ENCODE measurements around the gene PRRG4.
A peak's percentile ranks its signal among the peaks of the same experiment; 100 is the strongest.
"Not testable (repeated sequence)": the region's sequence is repeated elsewhere in the genome, so short reads cannot be mapped to it uniquely, and the experiment has no call there.

PRRG4 gene

DNA sequence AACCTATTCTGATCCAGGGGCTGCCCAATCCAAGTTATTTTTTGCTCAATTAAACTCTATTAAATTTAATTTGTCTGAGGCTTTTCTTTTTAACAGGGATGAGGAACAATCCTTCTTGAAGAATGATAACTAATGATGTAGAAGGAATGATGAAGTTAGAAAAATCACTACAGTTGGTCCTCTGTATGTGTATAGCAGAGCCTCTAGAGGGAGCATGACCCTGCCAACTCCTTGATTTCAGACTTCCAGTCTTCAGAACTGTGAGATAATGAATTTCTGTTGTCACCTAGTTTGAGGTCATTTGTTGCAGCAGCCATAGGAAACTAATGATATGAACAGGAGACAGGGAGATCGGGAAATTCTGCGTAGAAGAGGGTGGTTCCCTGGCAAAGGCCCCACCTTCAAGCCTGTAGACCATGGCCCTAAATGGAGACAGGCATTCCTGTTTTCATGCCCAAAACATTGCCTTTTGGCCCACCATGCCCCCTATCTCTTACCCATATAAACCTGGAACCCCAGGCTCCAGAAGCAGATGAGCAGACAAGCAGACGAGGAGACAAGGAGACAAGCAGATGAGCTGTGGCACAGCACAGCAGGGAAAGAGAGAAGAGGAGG, 55.1 kb downstream of the PRRG4 start:
- ChIA-PET CTCF (interaction anchor here (0.8 to 3.4 kb wide), 9 partner anchors 7 to 243 kb away, joined by 3 to 11 read pairs (median 4); partner anchors contain the start of gene QSER1), POLR2A (no interaction called here)
- no peak for DNase-seq (ENCODE audit: extremely low spot score)
- TF ChIP-seq, protein P1, sequence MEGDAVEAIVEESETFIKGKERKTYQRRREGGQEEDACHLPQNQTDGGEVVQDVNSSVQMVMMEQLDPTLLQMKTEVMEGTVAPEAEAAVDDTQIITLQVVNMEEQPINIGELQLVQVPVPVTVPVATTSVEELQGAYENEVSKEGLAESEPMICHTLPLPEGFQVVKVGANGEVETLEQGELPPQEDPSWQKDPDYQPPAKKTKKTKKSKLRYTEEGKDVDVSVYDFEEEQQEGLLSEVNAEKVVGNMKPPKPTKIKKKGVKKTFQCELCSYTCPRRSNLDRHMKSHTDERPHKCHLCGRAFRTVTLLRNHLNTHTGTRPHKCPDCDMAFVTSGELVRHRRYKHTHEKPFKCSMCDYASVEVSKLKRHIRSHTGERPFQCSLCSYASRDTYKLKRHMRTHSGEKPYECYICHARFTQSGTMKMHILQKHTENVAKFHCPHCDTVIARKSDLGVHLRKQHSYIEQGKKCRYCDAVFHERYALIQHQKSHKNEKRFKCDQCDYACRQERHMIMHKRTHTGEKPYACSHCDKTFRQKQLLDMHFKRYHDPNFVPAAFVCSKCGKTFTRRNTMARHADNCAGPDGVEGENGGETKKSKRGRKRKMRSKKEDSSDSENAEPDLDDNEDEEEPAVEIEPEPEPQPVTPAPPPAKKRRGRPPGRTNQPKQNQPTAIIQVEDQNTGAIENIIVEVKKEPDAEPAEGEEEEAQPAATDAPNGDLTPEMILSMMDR (IDR thresholded peaks at IDR 0.05; ENCODE audit: control extremely low read depth, extremely low read depth, low read depth, missing control alignments): peak; percentile 49

DNA sequence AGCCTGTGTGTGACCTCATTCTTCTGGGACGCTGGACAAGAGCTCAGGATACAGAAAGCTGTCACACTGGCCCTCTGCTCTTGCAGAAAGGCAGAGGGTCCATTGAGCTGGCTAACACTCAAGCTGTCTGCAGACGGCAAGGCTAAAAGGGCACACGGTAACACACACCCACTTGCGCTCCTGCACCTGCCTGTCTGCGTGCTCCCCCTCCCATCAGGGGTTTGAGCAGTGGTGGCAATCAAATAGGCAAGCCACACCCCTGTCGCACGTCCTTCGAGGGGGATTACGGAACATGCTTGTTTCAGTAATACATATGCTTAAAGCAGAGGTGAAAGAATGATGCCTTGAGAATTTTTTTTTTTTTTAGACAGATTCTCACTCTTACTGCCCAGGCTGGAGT, 55.8 kb downstream of the PRRG4 start:
- TF ChIP-seq, protein P1 (IDR thresholded peaks at IDR 0.05; ENCODE audit: control extremely low read depth, extremely low read depth, low read depth, missing control alignments): no peak
- ChIA-PET CTCF (interaction anchor here (0.8 to 3.4 kb wide), 6 partner anchors 10 to 180 kb away, joined by 4 to 11 read pairs (median 4); no protein-coding TSS in a partner anchor), POLR2A (no interaction called here)
- no peak for DNase-seq (ENCODE audit: extremely low spot score)

DNA sequence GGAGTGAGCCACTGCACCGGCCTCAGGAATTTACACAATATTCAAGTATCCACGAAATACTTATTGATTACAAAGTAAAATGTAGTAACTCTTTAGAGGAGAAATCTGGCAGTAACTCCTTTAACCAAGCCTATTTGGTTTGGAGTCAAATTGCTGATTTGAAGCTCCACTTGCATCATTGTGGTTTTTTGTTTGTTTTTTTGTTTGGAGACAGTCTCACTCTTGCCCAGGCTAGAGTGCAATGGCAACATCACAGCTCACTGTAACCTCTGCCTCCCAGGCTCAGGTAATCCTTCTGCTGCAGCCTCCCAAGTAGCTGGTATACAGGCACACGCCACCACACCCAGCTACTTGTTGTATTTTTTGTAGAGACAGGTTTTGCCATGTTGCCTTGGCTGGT, 56.5 kb downstream of the PRRG4 start:
- no peak for DNase-seq (ENCODE audit: extremely low spot score)
- POLR2A ChIA-PET: no interaction called here
- CTCF ChIA-PET: interaction anchor here (0.9 to 3.4 kb wide), 7 partner anchors 9 to 179 kb away, joined by 3 to 11 read pairs (median 4); no protein-coding TSS in a partner anchor
- TF ChIP-seq, protein P1 (IDR thresholded peaks at IDR 0.05; ENCODE audit: control extremely low read depth, extremely low read depth, low read depth, missing control alignments): no peak

DNA sequence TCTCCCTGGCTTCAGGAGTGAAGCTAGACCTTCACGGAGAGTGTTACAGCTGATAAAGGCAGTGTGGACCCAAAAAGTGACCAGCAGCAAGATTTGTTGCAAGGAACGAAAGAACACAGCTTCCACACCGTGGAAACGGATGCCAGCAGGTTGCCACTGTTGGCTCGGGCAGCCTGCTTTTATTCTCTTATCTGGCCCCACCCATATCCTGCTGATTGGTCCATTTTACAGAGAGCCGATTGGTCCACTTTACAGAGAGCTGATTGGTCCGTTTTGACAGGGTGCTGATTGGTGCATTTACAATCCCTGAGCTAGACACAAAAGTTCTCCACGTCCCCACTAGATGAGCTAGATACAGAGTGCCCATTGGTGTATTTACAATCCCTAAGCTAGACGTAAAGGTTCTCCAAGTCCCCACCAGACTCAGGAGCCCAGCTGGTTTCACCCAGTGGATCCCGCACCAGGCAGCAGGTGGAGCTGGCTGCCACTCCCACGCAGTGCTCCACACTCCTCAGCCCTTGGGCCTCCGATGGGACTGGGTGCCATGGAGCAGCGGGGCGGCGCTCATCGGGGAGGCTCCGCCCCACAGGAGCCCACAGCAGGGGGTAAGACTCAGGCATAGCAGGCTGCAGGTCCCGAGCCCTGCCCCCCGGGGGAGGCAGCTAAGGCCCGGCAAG, 58.1 kb downstream of the PRRG4 start:
- DNase-seq (ENCODE audit: extremely low spot score); POLR2A ChIA-PET: not testable (repeated sequence)
- CTCF ChIA-PET: interaction anchor here (1.0 to 1.7 kb wide), 3 partner anchors 25 to 175 kb away, joined by 3 to 4 read pairs (median 3); no protein-coding TSS in a partner anchor

DNA sequence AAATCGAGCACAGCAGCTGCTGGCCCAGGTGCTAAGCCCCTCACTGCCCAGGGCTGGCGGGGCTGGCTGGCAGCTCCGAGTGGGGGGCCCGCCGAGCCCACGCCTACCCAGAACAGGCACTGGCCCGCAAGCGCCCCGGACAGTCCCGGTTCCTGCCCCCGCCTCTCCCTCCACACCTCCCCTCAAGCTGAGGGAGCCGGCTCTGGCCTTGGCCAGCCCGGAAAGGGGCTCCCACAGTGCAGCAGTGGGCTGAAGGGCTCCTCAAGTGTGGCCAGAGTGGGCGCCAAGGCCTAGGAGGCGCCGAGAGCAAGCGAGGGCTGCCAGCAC, 58.6 kb downstream of the PRRG4 start:
- DNase-seq (ENCODE audit: extremely low spot score); POLR2A ChIA-PET: not testable (repeated sequence)
- CTCF ChIA-PET: interaction anchor here (1.6 kb wide), 1 partner anchor 175 kb away, joined by 4 read pairs; no protein-coding TSS in a partner anchor

DNA sequence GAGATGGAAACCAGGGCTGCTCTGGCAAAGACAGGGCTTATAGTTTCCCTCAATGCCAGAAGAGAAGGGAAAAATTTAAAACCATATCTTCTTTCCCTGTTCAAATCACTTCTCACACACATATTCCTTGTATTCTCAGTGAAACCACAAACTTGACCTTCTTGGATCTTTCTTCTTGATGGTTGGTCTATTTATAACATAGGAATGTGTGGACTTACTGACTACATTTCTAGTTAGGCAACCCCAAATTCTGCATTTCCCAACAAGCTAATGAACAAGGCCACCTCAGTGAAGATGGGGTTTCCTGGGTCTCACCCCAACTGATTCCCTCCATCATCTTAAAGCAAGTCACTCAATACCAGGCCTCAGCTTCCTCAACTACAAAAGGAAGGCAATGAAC, 59.1 kb downstream of the PRRG4 start:
- ChIA-PET POLR2A (no interaction called here), CTCF (no interaction called here)
- no peak for DNase-seq (ENCODE audit: extremely low spot score)
- TF ChIP-seq, protein P1 (IDR thresholded peaks at IDR 0.05; ENCODE audit: control extremely low read depth, extremely low read depth, low read depth, missing control alignments): no peak

DNA sequence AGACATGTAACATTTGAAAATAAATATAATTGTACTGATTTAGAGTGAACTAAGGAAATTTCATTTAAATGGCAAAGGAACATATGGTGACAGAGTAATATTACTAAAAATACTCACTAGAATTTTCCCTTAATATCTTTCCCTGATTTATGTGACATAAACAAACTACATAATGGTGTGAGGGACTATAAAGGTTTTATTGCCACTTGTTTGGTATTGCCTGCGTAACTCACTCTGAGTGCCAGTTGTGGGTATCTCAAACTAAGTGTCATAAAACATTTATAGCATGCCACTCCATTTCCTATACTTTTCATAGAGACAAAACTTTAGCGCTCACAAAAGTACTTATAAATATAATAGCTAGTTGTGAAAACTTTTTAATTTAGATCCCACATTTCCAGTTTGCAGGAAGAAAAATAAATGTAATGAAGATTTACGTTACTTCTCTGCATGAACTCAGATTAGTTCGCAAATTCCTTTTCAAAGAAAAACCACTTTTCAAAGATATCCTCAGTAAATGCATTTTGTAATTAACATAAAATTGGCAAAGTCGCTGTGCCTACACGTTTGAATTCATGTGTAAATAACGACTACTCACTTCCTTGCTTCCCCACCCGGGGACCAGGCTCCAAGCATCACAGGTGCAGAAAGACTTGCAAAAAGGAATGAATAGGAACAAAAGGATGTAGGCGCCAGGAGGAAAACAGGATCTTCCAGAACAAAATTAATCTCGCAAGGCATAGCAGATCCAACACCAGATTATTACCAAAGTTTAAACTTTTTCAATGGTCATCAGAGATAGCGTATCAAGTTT, 61.3 kb downstream of the PRRG4 start:
- CTCF ChIA-PET: interaction anchor here (0.9 kb wide), 1 partner anchor 82 kb away, joined by 3 read pairs; no protein-coding TSS in a partner anchor
- POLR2A ChIA-PET: no interaction called here
- DNase-seq (ENCODE audit: extremely low spot score): no peak
- TF ChIP-seq, protein P1 (IDR thresholded peaks at IDR 0.05; ENCODE audit: control extremely low read depth, extremely low read depth, low read depth, missing control alignments): no peak

Data from GM10248 (cell line).